Endothelial cell of umbilical vein (primary cell): ENCODE measurements around the gene VN1R2. TPM values are rescaled to one million over a fixed set of nuclear protein-coding genes. Genes with fewer than 3 reads are reported as not detected.
"Not testable (repeated sequence)": the region's sequence is repeated elsewhere in the genome, so short reads cannot be mapped to it uniquely, and the experiment has no call there.

Source experiments
- BruUV-seq: library from RNA; stranded (reverse); fragments of 400-500 nt; replicated peaks from 2 replicates; lab custom pipeline; 2021; lab: Mats Ljungman, UMichigan
- CTCF ChIA-PET: fragments of 300-600, 350-600 bp; sonication (Branson Sonifier 250); formaldehyde crosslinking; loops from one replicate; lab custom pipeline; 2021; ENCODE audit warnings: antibody characterized with exemption, inconsistent platforms; lab: Charles Lee
- POLR2A ChIA-PET: fragments of 300-600, 350-600 bp; sonication (Branson Sonifier 250); formaldehyde crosslinking; loops from one replicate; lab custom pipeline; 2021; ENCODE audit warnings: antibody characterized with exemption, inconsistent platforms; lab: Charles Lee
- DNase-seq: peaks from one replicate; pipeline ENCODE4 v3.0.0-alpha.2; 2011; ENCODE audit warnings: low read depth, low spot score
- FAIRE-seq: peaks from 2 replicates; lab custom pipeline; 2011; peaks lifted over from hg19 to GRCh38; lab: Jason Lieb, UNC
- H2AFZ ChIP-seq: 2 replicates; pipeline ENCODE4 v1.6.0; 2012; ENCODE audit warnings: low read depth, low read length, control low read depth, inconsistent platforms
- H3K27ac ChIP-seq: 2 replicates; pipeline ENCODE4 v1.5.1; 2011; ENCODE audit warnings: low read depth, mild to moderate bottlenecking, control low read depth, low read length, moderate library complexity; ENCODE audit not compliant: insufficient read depth
- H3K27me3 ChIP-seq, 2 experiments: 2 replicates each; pipeline versions ENCODE4 v1.6.0 to v1.6.1; 2011; ENCODE audit warnings: low read length in 2 of 2, mixed read lengths in 1 of 2; ENCODE audit not compliant: control insufficient read depth in 2 of 2, insufficient read depth in 2 of 2
- H3K36me3 ChIP-seq, 2 experiments: 2 replicates in 1 of 2; 3 replicates in 1 of 2; pipeline ENCODE4 v1.5.1; 2011; ENCODE audit warnings: low read length in 2 of 2, mild to moderate bottlenecking in 1 of 2, moderate library complexity in 1 of 2; ENCODE audit not compliant: control insufficient read depth in 2 of 2, insufficient read depth in 2 of 2; ENCODE audit errors: extremely low read depth in 1 of 2
- H3K4me1 ChIP-seq: 3 replicates; pipeline ENCODE4 v1.5.1; 2011; ENCODE audit warnings: mild to moderate bottlenecking, low read length; ENCODE audit not compliant: control insufficient read depth, insufficient read depth; ENCODE audit errors: extremely low read depth
- H3K4me2 ChIP-seq: 2 replicates; pipeline ENCODE4 v1.6.1; 2011; ENCODE audit warnings: low read length, control low read depth, mixed read lengths; ENCODE audit not compliant: insufficient read depth
- H3K4me3 ChIP-seq, 3 experiments: fragments of 200-600 bp in 1 of 3; sonication (generic), shearing (Covaris generic) in 1 of 3; replicated peaks in 1 of 3; 2 replicates each; pipeline ENCODE4 v1.5.1; 2011 to 2016; ENCODE audit warnings: control low read depth in 3 of 3, low read length in 3 of 3, mild to moderate bottlenecking in 2 of 3, inconsistent platforms in 1 of 3, low read depth in 1 of 3, moderate library complexity in 1 of 3; ENCODE audit not compliant: insufficient read depth in 1 of 3
- H3K79me2 ChIP-seq: 2 replicates; pipeline ENCODE4 v1.6.0; 2012; ENCODE audit warnings: low read length, inconsistent platforms; ENCODE audit not compliant: control insufficient read depth, insufficient read depth
- H3K9ac ChIP-seq: replicated peaks from 2 replicates; pipeline ENCODE3; 2011; ENCODE audit warnings: low read length, control low read depth; ENCODE audit not compliant: insufficient read depth; ENCODE audit errors: extremely low read depth
- H3K9me1 ChIP-seq: replicated peaks from 3 replicates; pipeline ENCODE4 v1.6.0; 2011; ENCODE audit warnings: mild to moderate bottlenecking, low read length; ENCODE audit not compliant: control insufficient read depth, insufficient read depth; ENCODE audit errors: extremely low read depth
- H3K9me3 ChIP-seq: replicated peaks from 2 replicates; pipeline ENCODE4 v1.5.1; 2012; ENCODE audit warnings: low read length, inconsistent platforms; ENCODE audit not compliant: control insufficient read depth, insufficient read depth
- H4K20me1 ChIP-seq: replicated peaks from 2 replicates; pipeline ENCODE3; 2011; ENCODE audit warnings: mild to moderate bottlenecking, low read length; ENCODE audit not compliant: control insufficient read depth, insufficient read depth; ENCODE audit errors: extremely low read depth
- MAX ChIP-seq: IDR thresholded peaks from 2 replicates; pipeline ENCODE4 v1.6.1; 2011; ENCODE audit not compliant: insufficient read depth, insufficient read length
- POLR2A ChIP-seq: IDR thresholded peaks from 2 replicates; pipeline ENCODE4 v1.6.1; 2012; ENCODE audit warnings: low read depth, mild to moderate bottlenecking, control low read depth, low read length
- dilution Hi-C: fragments of 300-500 bp; cut with MboI; formaldehyde crosslinking; loops from one replicate; pipeline ENCODE4 v1.15.0; 2019; ENCODE audit warnings: low sequenced_read_pairs; ENCODE audit not compliant: extremely low pct_ligation_motif_present
- intact Hi-C: fragments of 100-400 bp; cut with micrococcal nuclease; formaldehyde crosslinking; loops from one replicate; pipeline ENCODE4 v1.10.0; 2022
- polyA plus RNA-seq, 4 experiments: library from polyadenylated mRNA; depleted of rRNA in 3 of 4; stranded (reverse) in 3 of 4; unstranded in 1 of 4; fragments of >200 nt; gene quantifications; 2 replicates each; pipeline versions ENCODE4 v1.2.1 to v1.2.3, GENCODE V29; 2011 to 2012; ENCODE audit warnings: missing spikeins in 1 of 4
- total RNA-seq: library from RNA; stranded (reverse); gene quantifications from 2 replicates; pipeline ENCODE4 v1.2.3, GENCODE V29; 2021

Gene VN1R2
- total and polyA plus RNA-seq, 2 donors (not counting 3 experiments of a cell fraction or from before 2014, with no cell fraction given), result not detected

DNA sequence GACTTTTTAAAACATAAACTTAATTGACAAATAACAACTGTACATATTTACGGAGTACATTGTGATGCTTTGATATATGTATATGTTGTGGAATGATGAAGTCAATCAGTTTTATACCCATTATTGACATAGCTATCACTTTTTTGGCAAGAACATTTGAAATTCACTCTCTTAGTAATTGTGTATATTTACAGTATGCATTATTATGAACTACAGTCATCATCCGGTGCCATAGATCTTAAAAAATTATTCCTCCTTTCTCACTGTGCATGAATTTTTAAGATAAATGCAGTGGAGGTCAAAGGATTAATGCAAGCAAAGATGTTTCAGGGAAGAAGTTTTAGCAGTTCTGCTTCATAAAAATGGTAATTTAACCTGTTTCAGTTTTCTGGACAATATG, 17.4 kb downstream of the VN1R2 start:
- Histone ChIP-seq H3K9ac (no peak overlapping the region), H3K36me3 (no peaks in the 10 kb centered on the region), H3K4me2 (no peak overlapping the region), H2AFZ (no peak overlapping the region), H3K9me3 (peaks cover 1% of the 10 kb centered on the region), H3K79me2 (no peaks in the 10 kb centered on the region), H3K4me3 (no peak overlapping the region), H3K27me3 (no peaks in the 10 kb centered on the region), H3K27ac (no peak overlapping the region), H3K9me1 (no peaks in the 10 kb centered on the region), H3K4me1 (no peaks in the 10 kb centered on the region), H4K20me1 (no peaks in the 10 kb centered on the region)
- DNase-seq, result no peak
- dilution Hi-C loops, result no loop called here
- CTCF ChIA-PET, result no interaction called here
- TF ChIP-seq POLR2A, result no peak
- TF ChIP-seq MAX, result no peak
- POLR2A ChIA-PET, result no interaction called here
- intact Hi-C loops, result no loop called here
- FAIRE-seq, result no peak
- BruUV-seq, result no TSS peak

- H3K9me3 ChIP-seq, CTCF ChIA-PET, H3K4me3 ChIP-seq, H3K4me1 ChIP-seq, H3K27ac ChIP-seq, H3K36me3 ChIP-seq, H3K79me2 ChIP-seq, BruUV-seq, POLR2A ChIA-PET, H3K9me1 ChIP-seq, H3K4me2 ChIP-seq, H3K9ac ChIP-seq, H3K27me3 ChIP-seq, H2AFZ ChIP-seq, FAIRE-seq, H4K20me1 ChIP-seq, intact Hi-C loops, dilution Hi-C loops, DNase-seq: not testable (repeated sequence)
Measured at GRCh38 chr19:53281947-53282346, 23.9 kb downstream of the VN1R2 start.
